Activated naive CD4-positive, alpha-beta T cell treated with anti-CD3 and anti-CD28 coated beads, Interleukin-2, amount 50 U/mL, for 72 hours (primary cell): ENCODE data around the gene SUCLA2. TPM values are rescaled to one million over a fixed set of nuclear protein-coding genes. Genes with fewer than 3 reads are reported as not detected.
"Not testable (repeated sequence)": the region's sequence is repeated elsewhere in the genome, so short reads cannot be mapped to it uniquely, and the experiment has no call there.

Experiments
- ATAC-seq, 2 donors: fragments of 150-1000 bp; cut with Tn5 transposase; 2 replicates each; pipeline ENCODE4 v1.10.0; 2021; ENCODE audit warnings: mild to moderate bottlenecking in 2 of 2, moderate library complexity in 2 of 2
- DNase-seq, 2 donors: peaks; one replicate each; pipeline ENCODE4 v3.0.0; 2021 to 2022; ENCODE audit warnings: low spot score in 2 of 2
- H3K27ac Mint-ChIP-seq, 2 donors: one replicate each; pipeline ENCODE4 v1.8.0; 2022; ENCODE audit warnings: mild to moderate bottlenecking in 2 of 2, mixed read lengths in 2 of 2
- H3K36me3 Mint-ChIP-seq, 2 donors: one replicate each; pipeline ENCODE4 v1.8.0; 2022; ENCODE audit warnings: mixed read lengths in 2 of 2
- H3K9me3 Mint-ChIP-seq, 2 donors: one replicate each; pipeline ENCODE4 v1.8.0; 2022; ENCODE audit warnings: mixed read lengths in 2 of 2
- total RNA-seq, 2 donors: library from RNA; stranded (reverse); gene quantifications; one replicate each; pipeline ENCODE4 v1.2.3, GENCODE V29; 2022

SUCLA2 gene
- total RNA-seq, 2 donors from 2014 or later, result 50.3 to 61.5 TPM

DNA sequence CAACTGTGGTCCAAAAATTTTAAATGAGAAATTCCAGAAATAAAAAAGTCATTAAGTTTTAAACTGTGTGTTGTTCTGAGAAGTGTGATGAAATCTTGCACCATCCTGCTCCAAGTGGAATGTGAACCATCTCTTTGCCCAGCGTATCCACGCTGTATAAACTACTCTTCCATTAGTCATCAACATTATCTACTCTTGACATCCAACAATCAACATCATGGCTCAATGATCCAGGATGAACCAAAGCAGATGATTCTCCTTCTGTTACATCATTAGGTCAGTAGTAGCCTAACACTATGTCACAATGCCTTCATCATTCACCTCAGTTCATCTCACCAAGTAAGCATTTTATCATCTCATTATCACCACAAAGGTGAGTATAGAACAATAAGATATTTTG lies 55.3 kb downstream of the SUCLA2 start:
- H3K36me3 Mint-ChIP-seq, result peaks cover 13 to 14% of the 10 kb centered on the region in 2 donors
- no peak for DNase-seq
- no peak for ATAC-seq
- H3K9me3 Mint-ChIP-seq, result no peaks in the 10 kb centered on the region
- no peak overlapping the region for H3K27ac Mint-ChIP-seq

GRCh38 chr13:47945146-47945545 lies 55.9 kb downstream of the SUCLA2 start:
- not testable (repeated sequence) for DNase-seq, H3K27ac Mint-ChIP-seq, ATAC-seq, H3K9me3 Mint-ChIP-seq
- peaks cover 13 to 14% of the 10 kb centered on the region in 2 donors for H3K36me3 Mint-ChIP-seq

GRCh38 chr13:47934371-47934770 lies 66.7 kb downstream of the SUCLA2 start:
- ATAC-seq, result no peak
- no peak overlapping the region for H3K27ac Mint-ChIP-seq

GRCh38 chr13:47932950-47933923 lies 67.8 kb downstream of the SUCLA2 start:
- H3K36me3 Mint-ChIP-seq, result peaks cover 0 to 4% of the 10 kb centered on the region in 2 donors
- ATAC-seq, result peak in 1 of 2 donors; percentile 38

More at GRCh38 chr13:47934371-47934770, 66.7 kb downstream of the SUCLA2 start:
- no peaks in the 10 kb centered on the region for H3K9me3 Mint-ChIP-seq
- no peak for DNase-seq
- peaks cover 10 to 15% of the 10 kb centered on the region in 2 donors for H3K36me3 Mint-ChIP-seq

DNA sequence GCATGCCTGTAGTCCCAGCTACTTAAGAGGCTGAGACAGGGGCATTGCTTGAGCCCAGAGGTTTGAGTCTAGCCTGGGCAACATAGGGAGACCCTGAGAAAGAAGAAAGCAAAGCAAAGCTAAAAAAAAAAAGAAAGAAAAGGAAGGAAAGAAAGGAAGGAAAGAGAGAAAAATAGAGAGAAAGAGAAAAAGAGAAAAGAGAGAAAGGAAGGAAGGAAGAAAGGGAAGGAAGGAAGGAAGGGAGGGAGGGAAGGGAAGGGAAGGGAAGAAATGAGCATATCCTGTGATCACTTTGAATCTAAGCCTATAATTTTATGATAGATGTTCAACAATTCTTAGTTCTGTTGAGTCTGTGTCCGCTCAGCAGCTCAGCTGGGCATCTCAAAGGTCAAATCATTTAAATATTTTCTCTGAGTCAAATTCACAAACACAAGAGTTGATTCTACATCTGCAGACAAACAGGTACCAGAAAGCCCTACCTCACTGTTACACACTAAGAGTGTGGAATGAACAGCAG lies 70.4 kb downstream of the SUCLA2 start:
- Mint-ChIP-seq H3K27ac (no peak overlapping the region), H3K9me3 (no peaks in the 10 kb centered on the region), H3K36me3 (no peaks in the 10 kb centered on the region)
- no peak for DNase-seq
- no peak for ATAC-seq

More at GRCh38 chr13:47932950-47933923, 67.8 kb downstream of the SUCLA2 start:
- Mint-ChIP-seq H3K27ac (no peak overlapping the region), H3K9me3 (no peaks in the 10 kb centered on the region)
- DNase-seq, result no peak

DNA sequence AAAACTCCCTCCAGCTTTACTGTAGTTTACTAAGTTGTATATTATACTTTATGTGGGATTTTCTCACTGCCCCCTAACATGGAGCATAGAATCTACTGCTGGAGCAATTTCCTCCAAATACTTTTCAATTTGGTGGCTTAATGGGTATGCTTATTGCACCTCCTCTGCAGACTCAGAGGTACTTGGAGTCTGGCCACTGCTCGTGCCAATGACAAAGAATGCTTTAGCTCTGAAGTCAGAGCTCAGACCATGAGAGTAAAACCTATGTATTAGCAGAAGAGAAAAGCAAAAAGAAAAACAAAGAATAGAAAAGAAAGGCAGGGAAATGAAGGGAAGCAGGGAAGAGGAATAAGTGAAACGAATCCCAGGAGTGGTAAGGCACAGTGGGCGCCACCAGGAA lies 71.9 kb downstream of the SUCLA2 start:
- H3K9me3 Mint-ChIP-seq, result no peaks in the 10 kb centered on the region
- H3K36me3 Mint-ChIP-seq, result no peaks in the 10 kb centered on the region
- no peak overlapping the region for H3K27ac Mint-ChIP-seq
- DNase-seq, result no peak
- ATAC-seq, result no peak

- ATAC-seq, result no peak
- peak overlapping the region in 1 of 2 donors; percentile 67 for H3K27ac Mint-ChIP-seq
- H3K9me3 Mint-ChIP-seq, result peaks cover 8 to 14% of the 10 kb centered on the region in 2 donors
- no peak for DNase-seq
- peaks cover 5 to 20% of the 10 kb centered on the region in 2 donors for H3K36me3 Mint-ChIP-seq
Measured at GRCh38 chr13:47917022-47917574, 84.0 kb downstream of the SUCLA2 start.

GRCh38 chr13:47908197-47908902 lies 92.7 kb downstream of the SUCLA2 start:
- H3K36me3 Mint-ChIP-seq, result peaks cover 18% of the 10 kb centered on the region in 2 donors
- ATAC-seq, result no peak
- no peak for DNase-seq
- H3K9me3 Mint-ChIP-seq, result peaks cover 6 to 22% of the 10 kb centered on the region in 2 donors
- no peak overlapping the region for H3K27ac Mint-ChIP-seq

DNA sequence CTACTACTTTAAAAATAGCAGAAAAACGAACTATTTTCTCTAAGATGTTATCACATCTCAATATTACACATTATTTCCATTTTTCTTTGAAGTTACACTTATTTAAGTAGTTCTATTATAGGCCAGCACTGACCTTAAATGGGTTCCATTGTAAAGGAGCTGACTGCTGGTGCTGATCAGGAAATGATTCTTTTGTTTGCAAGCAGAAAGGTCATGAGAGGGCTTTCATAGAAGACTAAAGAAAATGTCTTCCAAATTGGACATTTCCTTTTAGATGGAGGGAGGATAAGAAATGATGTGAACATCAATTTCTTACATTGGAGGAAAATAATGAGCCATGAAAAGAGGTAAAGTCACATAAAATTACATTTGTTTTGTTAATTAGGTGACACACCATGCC lies 96.2 kb downstream of the SUCLA2 start:
- Mint-ChIP-seq H3K9me3 (peaks cover 0 to 9% of the 10 kb centered on the region in 2 donors), H3K36me3 (peaks cover 10 to 14% of the 10 kb centered on the region in 2 donors), H3K27ac (peak overlapping the region in 1 of 2 donors; percentile 53)
- no peak for DNase-seq
- ATAC-seq, result no peak

DNA sequence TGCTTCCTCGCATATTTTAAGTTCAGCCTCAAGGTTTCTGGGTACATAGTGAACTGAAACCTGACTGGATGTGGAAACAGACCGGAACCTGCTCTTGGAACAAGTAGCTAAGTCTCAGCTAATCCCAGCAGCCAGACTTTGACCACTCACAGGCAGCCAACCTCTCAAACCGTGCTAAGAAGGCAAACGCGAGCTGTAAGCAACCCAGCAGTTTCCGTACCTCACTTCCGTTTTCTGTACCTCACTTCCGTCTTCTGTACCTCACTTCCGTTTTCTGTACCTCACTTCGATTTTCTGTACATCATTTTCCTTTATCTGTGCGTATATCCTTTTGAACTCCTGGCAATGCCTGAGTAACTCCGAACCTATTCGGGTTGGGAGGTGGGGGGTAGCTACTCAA lies 96.8 kb downstream of the SUCLA2 start:
- Mint-ChIP-seq H3K36me3 (peaks cover 10 to 21% of the 10 kb centered on the region in 2 donors), H3K27ac (peak overlapping the region in 1 of 2 donors; percentile 53), H3K9me3 (peaks cover 0 to 9% of the 10 kb centered on the region in 2 donors)
- ATAC-seq, result no peak
- no peak for DNase-seq

GRCh38 chr13:47903836-47904235 lies 97.2 kb downstream of the SUCLA2 start:
- Mint-ChIP-seq H3K27ac (peak overlapping the region in 1 of 2 donors; percentile 53), H3K36me3 (peaks cover 10 to 22% of the 10 kb centered on the region in 2 donors), H3K9me3 (peaks cover 0 to 9% of the 10 kb centered on the region in 2 donors)
- DNase-seq (no peak), ATAC-seq (no peak)

GRCh38 chr13:47901441-47901840 lies 99.6 kb downstream of the SUCLA2 start:
- ATAC-seq (no peak), DNase-seq (no peak)
- H3K27ac Mint-ChIP-seq, result no peak overlapping the region
- H3K9me3 Mint-ChIP-seq, result peaks cover 0 to 9% of the 10 kb centered on the region in 2 donors
- peaks cover 10 to 22% of the 10 kb centered on the region in 2 donors for H3K36me3 Mint-ChIP-seq

- no peak overlapping the region for H3K27ac Mint-ChIP-seq
- H3K9me3 Mint-ChIP-seq, result no peaks in the 10 kb centered on the region
- H3K36me3 Mint-ChIP-seq, result peaks cover 0 to 19% of the 10 kb centered on the region in 2 donors
- DNase-seq, result no peak
- no peak for ATAC-seq
Measured at GRCh38 chr13:47898080-47898479, 103.0 kb downstream of the SUCLA2 start.

- Mint-ChIP-seq H3K9me3 (no peaks in the 10 kb centered on the region), H3K36me3 (peaks cover 0 to 19% of the 10 kb centered on the region in 2 donors), H3K27ac (no peak overlapping the region)
- no peak for ATAC-seq
- no peak for DNase-seq
Measured at GRCh38 chr13:47897411-47898050, 103.5 kb downstream of the SUCLA2 start.

DNA sequence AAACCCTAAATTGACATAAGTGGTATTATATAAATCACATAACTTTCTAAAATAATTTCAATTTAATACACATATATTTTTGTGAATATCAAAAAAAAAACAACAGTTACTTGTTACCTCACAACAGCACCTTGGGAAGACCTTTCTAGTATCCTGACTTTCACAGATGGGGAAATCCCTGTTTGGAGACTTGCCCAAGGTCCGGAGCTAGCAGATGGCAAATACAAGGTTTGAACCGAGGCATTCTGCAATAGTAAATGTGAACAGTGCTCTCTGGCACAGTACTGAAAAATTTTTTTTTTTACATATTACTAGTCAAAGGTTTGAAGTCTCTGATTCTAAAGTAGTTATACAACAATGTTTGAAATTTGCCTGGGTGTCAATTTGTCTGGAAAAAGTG lies 104.5 kb downstream of the SUCLA2 start:
- no peak for ATAC-seq
- Mint-ChIP-seq H3K36me3 (peaks cover 0 to 19% of the 10 kb centered on the region in 2 donors), H3K9me3 (no peaks in the 10 kb centered on the region), H3K27ac (no peak overlapping the region)
- DNase-seq, result no peak

DNA sequence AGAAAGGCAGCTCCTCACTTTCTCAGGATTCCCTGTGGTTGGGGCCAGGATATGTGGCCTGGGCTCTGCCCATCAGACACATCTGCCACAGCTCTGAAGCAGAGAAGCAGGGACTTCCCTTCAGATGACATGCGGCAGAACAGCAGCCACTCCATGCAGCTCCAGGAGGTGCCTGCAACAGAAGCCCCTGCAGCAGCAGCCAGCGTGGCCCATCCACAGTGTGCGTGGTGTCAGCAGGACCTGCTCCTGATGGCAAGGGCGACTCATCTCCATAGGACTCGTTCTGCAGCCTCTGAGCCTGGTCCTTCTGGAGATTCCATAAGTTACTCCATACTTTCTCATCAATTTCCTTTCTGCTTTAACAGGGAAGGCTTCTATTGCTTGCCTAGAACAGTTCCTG lies 105.0 kb downstream of the SUCLA2 start:
- Mint-ChIP-seq H3K27ac (no peak overlapping the region), H3K9me3 (no peaks in the 10 kb centered on the region), H3K36me3 (peaks cover 0 to 19% of the 10 kb centered on the region in 2 donors)
- no peak for ATAC-seq
- DNase-seq, result no peak
